Activated CD8-positive, alpha-beta memory T cell treated with anti-CD3 and anti-CD28 coated beads, Interleukin-2, amount 50 U/mL, for 4 hours (primary cell): ENCODE measurements around the gene MAJIN.
A peak's percentile ranks its signal among the peaks of the same experiment; 100 is the strongest.

Experiments used
- DNase-seq: peaks from one replicate; pipeline ENCODE4 v3.0.0-alpha.2; 2020

Gene MAJIN

GRCh38 chr11:64910451-64911093 lies 61.3 kb downstream of the MAJIN start:
- DNase-seq = no peak

- DNase-seq = no peak
These were observed 62.1 kb downstream of the MAJIN start for GRCh38 chr11:64909653-64910343.

DNA sequence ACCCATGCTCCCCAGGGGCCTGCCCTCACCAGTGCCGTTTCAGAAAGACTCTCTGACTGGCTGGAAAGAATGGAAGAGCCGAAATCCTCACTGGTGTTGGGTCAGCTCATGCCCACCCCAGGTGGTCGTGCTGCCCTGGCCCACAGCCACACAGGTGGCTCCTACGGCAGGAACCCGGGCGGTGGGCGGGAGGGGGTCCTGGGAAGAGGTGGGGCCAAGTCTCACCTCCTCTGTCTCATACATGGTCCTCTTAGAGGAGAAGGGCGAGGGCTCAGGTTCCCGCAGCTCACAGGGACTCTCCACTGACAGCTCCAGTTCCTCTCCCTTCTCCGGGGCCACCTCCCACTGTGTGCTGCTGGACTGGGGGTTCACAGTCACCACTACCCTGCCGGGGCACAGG lies 63.1 kb downstream of the MAJIN start:
- DNase-seq = no peak

GRCh38 chr11:64906314-64906635 lies 65.6 kb downstream of the MAJIN start:
- no peak for DNase-seq

DNA sequence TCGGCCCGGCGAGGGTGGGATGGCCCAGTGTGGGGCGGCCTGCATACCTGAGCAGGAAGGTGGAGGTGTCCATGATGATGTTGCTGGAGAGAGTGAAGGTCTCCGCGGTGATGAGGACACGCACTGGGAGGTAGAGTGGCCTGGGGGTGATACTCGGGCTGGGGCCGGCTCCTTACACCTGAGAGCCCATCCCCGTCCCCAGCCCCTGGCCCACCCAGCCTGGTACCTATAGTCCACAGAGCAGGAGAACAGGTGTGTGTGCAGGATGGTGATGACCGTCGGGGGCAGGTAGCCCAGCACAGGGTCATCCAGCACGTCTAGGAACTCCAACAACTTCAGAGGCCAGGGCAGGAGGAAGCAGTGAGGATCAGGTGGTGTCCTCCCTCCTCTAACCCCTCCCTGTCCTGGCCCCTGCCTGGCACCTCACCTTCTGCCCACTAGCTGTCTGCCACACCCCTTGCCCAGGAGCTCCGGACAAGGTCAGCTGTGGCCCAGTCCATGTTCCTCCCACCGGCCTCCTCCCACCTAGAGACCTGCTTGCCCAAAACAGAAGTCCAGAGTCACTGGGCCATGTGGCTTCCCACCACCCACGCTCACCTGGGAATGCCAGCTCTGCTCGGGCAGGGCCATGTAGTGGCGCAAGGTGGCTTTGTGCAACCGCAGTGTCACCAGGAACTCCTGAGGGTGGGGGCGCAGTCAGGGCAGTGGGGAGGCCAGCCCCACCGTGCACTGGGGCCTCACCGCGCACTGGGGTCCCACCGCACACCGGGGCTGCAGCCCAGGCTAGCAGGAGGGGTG lies 66.2 kb downstream of the MAJIN start:
- DNase-seq = no peak

- DNase-seq = no peak
These were observed 68.5 kb downstream of the MAJIN start for GRCh38 chr11:64903291-64903833.

DNA sequence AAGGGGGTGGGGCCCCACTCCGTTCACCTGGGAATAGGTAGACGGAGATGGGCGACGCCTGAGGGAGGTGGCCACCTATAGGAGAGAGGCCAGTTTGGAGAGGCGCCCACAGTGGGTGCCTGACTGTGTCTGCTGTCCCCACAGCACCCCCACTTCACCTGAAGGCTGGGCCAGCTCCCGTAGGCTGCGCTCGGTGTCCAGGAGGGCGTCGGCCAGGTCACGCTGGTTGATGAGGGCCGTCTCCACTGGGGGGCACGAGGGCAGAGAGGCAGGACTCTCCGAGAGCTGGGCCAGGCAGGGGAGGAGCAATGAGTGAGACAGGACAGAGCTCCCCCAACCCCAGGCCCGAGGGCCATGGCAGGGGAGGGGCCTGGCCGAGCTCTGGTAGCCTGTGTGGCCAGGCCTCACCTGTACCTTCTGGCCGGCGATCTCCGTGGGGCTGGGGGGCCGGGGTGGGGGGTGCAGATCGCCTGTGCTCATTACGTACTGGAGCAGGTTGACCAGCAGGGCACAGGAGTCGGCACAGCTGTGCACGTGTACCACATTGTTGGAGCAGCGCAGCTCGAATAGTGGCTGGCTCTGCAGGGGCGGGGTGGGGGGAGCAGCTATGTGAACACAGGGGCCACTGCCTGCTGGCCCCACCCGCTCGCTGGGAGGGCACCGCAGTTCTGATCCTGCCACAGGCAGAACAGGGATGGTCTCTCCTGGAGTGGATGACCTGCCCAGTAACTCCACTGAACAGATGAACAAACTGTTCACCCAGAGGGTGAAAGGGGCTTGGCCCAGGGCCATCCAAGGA lies 69.6 kb downstream of the MAJIN start:
- no peak for DNase-seq

DNA sequence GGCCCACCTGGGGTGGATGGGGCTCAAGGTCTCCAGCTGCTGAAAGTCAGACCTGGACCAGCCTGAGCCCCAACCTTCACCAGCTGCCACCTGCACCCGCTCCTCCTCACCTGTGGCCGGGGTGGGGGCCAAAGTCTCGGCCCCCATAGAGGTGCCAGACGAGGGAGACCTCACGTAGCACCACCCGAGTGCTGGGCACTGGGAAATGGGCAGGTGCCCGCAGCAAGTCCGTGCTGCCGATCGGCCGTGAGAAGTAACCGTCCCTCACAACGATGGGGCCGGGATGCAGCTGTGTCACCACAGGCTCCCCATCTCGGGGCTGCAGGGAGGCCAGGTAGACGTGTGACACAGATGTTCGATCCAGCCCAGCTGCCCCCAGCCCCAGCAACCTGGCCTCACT lies 71.1 kb downstream of the MAJIN start:
- DNase-seq = no peak

- DNase-seq = peak; percentile 57
These were observed 71.6 kb downstream of the MAJIN start for GRCh38 chr11:64900263-64900678.

- DNase-seq = no peak
These were observed 73.4 kb downstream of the MAJIN start for GRCh38 chr11:64898541-64898940.

DNA sequence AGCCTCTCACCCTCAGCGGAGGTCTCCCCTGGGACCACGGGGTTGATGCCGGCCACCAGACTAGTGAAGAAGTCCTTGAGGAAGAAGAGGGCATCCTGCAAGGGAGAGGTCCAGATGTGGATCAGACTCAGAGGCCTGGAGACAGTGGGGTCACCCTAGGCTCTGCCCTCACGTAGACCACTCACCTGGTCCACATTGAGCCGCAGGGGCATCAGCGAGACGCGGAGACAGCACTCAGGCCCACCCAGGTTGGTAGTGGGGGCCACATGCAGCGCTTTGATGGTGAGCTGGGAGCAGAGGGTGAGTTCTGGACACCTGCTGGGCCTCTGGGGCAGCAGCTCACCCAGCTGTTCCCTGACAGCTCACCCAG lies 73.8 kb downstream of the MAJIN start:
- DNase-seq = no peak

DNA sequence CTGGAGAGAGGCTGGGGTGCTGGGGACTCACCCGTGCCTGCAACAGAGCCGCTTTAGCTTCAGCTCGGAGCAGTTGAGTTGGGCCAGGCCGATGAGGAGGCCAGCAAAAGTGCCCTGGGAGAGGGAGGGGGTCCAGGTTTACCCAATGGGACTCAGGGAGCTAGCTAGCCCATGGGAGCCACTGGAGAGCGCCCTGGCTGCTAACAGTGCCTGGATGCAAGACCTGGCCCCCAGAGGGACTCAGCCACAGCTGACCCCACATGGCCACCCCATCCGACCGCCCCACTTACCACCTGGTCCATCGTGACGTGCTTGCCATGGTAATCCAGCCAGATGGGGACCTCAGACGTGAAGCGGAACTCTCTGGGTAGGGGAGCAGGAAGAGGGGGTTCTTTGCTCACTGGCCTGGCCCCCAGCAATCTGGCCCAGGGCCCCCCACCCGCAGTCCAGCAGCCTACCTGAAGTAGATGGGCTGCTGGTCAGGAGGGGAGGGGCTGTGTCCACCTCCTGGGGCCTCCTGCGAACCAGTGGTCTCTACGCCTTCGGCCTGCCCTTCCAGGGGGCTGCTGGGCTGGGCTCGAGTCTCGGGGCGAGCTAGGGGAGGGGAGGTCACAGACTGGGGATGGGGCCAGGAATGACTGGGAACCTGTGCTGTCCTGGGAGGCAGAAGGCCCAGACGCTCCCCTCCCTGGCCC lies 74.4 kb downstream of the MAJIN start:
- no peak for DNase-seq

GRCh38 chr11:64896448-64897022 lies 75.4 kb downstream of the MAJIN start:
- no peak for DNase-seq

DNA sequence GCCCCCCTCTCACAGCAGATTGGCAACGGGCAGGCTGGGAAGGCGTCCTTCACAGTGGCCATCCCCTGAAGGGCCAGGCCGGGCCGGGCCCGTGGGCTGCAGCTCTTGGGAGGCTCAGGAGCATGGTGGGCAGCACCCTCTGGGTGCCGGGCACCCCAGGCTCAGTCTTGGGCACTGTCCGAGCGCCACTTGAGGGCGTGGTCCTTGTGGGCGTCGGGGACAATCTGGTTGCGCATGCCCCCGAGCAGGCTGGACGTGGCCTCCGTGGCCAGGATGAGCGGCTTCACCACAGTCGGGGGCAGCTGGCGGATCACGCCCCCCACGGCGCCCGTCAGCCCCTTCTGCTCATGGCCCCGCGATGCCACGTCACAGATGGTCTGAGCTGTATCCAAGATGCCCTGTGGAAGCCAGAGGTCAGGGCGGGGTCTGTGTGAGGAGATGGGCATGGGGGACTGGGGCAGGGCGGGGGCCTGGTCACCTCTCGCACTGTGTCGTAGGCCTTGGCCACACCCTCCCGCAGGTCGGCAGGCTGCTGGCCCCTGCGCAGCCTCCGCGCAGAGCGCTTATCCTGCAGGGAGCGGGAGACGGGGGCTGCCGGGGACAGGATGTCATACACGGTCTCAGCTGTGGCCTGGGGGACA lies 77.0 kb downstream of the MAJIN start:
- DNase-seq = no peak

GRCh38 chr11:64894070-64894811 lies 77.7 kb downstream of the MAJIN start:
- peak; percentile 95 for DNase-seq

DNA sequence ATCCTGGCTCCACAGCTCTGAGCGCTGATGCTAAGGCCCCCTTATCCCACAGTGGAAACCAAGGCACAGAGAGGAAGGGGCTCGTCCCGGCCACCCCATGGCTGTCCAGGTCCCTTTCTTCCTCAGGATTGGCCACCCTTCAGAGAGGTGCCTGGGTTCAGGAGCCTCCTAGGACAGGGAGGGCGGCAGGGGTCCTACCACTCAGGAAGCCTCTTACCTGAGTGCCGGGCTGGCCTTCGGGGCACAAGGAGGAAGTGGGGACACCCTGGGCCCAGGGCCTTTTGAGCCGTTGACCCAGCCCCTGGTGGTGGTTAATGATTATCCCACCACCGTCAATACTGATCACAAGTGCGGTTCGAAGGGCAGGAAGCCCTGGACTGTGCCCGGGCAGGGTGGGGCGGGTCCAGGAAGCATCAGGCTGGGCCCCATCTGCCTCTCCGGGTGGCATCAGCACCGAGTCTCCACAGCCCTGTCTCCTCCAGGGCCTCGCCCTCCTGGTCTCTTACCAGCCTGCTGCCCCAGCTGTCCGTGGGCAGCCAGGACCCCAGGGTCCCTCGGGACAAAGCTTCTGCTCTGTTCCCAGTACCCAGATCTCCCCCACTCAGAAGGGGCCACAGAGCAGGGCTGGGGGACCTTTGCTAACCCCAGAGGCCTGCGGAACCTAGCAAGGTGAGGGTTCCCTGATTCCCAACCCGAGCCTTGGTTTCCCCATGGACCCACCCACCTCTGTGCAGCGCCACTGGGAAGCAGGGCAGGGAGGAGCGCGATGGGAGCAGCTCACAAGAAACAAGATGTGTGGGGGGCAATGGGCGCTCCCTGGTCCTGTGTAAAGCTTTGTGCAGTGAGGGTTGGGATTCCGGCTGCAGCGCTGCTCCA lies 78.5 kb downstream of the MAJIN start:
- no peak for DNase-seq

DNA sequence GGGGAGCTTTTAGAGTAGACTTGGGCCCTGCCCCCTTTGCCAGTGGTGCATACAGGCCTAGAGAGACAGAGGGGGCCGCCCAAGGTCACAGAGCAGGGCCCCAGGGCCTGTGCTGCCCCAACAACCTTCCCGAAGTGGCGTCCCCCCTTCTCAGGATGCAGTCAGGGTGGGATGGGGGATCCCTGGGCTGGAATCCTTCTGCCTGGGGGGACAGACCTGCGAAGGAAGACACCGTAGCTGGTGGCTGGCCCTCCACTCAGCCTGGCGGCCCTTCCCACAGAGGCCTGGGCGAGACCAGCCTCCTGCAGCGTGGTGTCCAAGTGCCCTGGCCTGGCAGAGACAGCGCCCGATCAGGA lies 79.1 kb downstream of the MAJIN start:
- DNase-seq = no peak

- no peak for DNase-seq
These were observed 79.5 kb downstream of the MAJIN start for GRCh38 chr11:64892411-64892831.

DNA sequence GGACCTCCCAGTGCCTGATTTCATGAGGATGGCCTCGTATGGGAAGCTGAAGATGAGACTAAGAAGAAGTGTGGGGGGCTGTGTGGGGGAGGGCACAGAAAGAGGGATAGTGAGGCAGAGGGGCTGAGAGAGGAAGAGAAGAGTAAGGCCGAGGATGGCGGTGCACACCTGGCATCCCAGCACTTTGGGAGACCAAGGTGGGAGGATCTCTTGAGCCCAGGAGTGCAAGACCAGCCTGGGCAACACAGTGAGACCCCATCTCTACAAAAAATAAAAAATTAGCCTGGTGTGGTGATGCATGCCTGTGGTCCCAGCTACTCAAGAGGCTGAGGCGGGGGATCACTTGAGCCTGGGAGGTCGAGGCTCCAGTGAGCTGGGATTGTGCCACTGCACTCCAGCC lies 80.0 kb downstream of the MAJIN start:
- DNase-seq = no peak
